ENCODE data around the gene ESD.
"Not testable (repeated sequence)": the region's sequence is repeated elsewhere in the genome, so short reads cannot be mapped to it uniquely, and the experiment has no call there.

The ESD gene

GRCh38 chr13:46795321-46795720, 1.6 kb downstream of the ESD start:
- peaks cover 35% of the 10 kb centered on the region for H3K4me1 ChIP-seq (ENCODE audit: control insufficient read depth, insufficient read depth, low read length, unreplicated experiment)
- peaks cover 40% of the 10 kb centered on the region for H3K79me2 ChIP-seq (ENCODE audit: control insufficient read depth, insufficient read depth, low read length, unreplicated experiment)
- H3K27me3 ChIP-seq (ENCODE audit: insufficient read depth, low read length) = no peaks in the 10 kb centered on the region
- H3K27ac ChIP-seq (ENCODE audit: low read depth, low read length) = no peak overlapping the region
- H3K36me3 ChIP-seq (ENCODE audit: insufficient read depth, low read length) = peaks cover 11% of the 10 kb centered on the region; the same call in 1 of the 2 replicates
- peak overlapping the region; percentile 93 for H3K4me3 ChIP-seq (ENCODE audit: low read depth, low read length)
- no peak overlapping the region for H2AFZ ChIP-seq (ENCODE audit: low read length, unreplicated experiment)

- H3K79me2 ChIP-seq (ENCODE audit: control insufficient read depth, insufficient read depth, low read length, unreplicated experiment) = no peaks in the 10 kb centered on the region
Observed at GRCh38 chr13:46783504-46783903, 13.5 kb downstream of the ESD start.

GRCh38 chr13:46782691-46783090, 14.3 kb downstream of the ESD start:
- H3K36me3 ChIP-seq (ENCODE audit: insufficient read depth, low read length) = peaks cover 50% of the 10 kb centered on the region
- no peaks in the 10 kb centered on the region for H3K27me3 ChIP-seq (ENCODE audit: insufficient read depth, low read length)
- H3K27ac ChIP-seq (ENCODE audit: low read depth, low read length) = no peak overlapping the region
- peaks cover 11% of the 10 kb centered on the region for H3K4me1 ChIP-seq (ENCODE audit: control insufficient read depth, insufficient read depth, low read length, unreplicated experiment)
- no peak overlapping the region for H3K4me3 ChIP-seq (ENCODE audit: low read depth, low read length)
- no peak overlapping the region for H2AFZ ChIP-seq (ENCODE audit: low read length, unreplicated experiment)
- H3K79me2 ChIP-seq (ENCODE audit: control insufficient read depth, insufficient read depth, low read length, unreplicated experiment) = no peaks in the 10 kb centered on the region

More at GRCh38 chr13:46783504-46783903, 13.5 kb downstream of the ESD start:
- Histone ChIP-seq H3K27me3 (ENCODE audit: insufficient read depth, low read length) (no peaks in the 10 kb centered on the region), H2AFZ (ENCODE audit: low read length, unreplicated experiment) (no peak overlapping the region), H3K27ac (ENCODE audit: low read depth, low read length) (no peak overlapping the region), H3K36me3 (ENCODE audit: insufficient read depth, low read length) (peaks cover 45% of the 10 kb centered on the region), H3K4me3 (ENCODE audit: low read depth, low read length) (no peak overlapping the region), H3K4me1 (ENCODE audit: control insufficient read depth, insufficient read depth, low read length, unreplicated experiment) (peaks cover 11% of the 10 kb centered on the region)

- Histone ChIP-seq H3K4me3 (ENCODE audit: low read depth, low read length) (no peak overlapping the region), H3K27me3 (ENCODE audit: insufficient read depth, low read length) (no peaks in the 10 kb centered on the region), H3K27ac (ENCODE audit: low read depth, low read length) (no peak overlapping the region), H3K79me2 (ENCODE audit: control insufficient read depth, insufficient read depth, low read length, unreplicated experiment) (no peaks in the 10 kb centered on the region), H3K4me1 (ENCODE audit: control insufficient read depth, insufficient read depth, low read length, unreplicated experiment) (peaks cover 11% of the 10 kb centered on the region), H3K36me3 (ENCODE audit: insufficient read depth, low read length) (peaks cover 55% of the 10 kb centered on the region), H2AFZ (ENCODE audit: low read length, unreplicated experiment) (no peak overlapping the region)
Observed at GRCh38 chr13:46782066-46782465, 14.9 kb downstream of the ESD start.

- Histone ChIP-seq H3K36me3 (ENCODE audit: insufficient read depth, low read length) (peaks cover 62% of the 10 kb centered on the region), H3K4me3 (ENCODE audit: low read depth, low read length) (no peak overlapping the region), H3K79me2 (ENCODE audit: control insufficient read depth, insufficient read depth, low read length, unreplicated experiment) (no peaks in the 10 kb centered on the region), H3K27ac (ENCODE audit: low read depth, low read length) (no peak overlapping the region), H2AFZ (ENCODE audit: low read length, unreplicated experiment) (no peak overlapping the region), H3K27me3 (ENCODE audit: insufficient read depth, low read length) (no peaks in the 10 kb centered on the region), H3K4me1 (ENCODE audit: control insufficient read depth, insufficient read depth, low read length, unreplicated experiment) (peaks cover 11% of the 10 kb centered on the region)
Observed at GRCh38 chr13:46778890-46779289, 18.1 kb downstream of the ESD start.

GRCh38 chr13:46778095-46778494, 18.9 kb downstream of the ESD start:
- peaks cover 61% of the 10 kb centered on the region for H3K36me3 ChIP-seq (ENCODE audit: insufficient read depth, low read length)
- no peaks in the 10 kb centered on the region for H3K27me3 ChIP-seq (ENCODE audit: insufficient read depth, low read length)

GRCh38 chr13:46775385-46776107, 21.4 kb downstream of the ESD start:
- H3K27me3 ChIP-seq (ENCODE audit: insufficient read depth, low read length) = no peaks in the 10 kb centered on the region
- no peaks in the 10 kb centered on the region for H3K79me2 ChIP-seq (ENCODE audit: control insufficient read depth, insufficient read depth, low read length, unreplicated experiment)
- H3K36me3 ChIP-seq (ENCODE audit: insufficient read depth, low read length) = peaks cover 58% of the 10 kb centered on the region
- H3K4me3 ChIP-seq (ENCODE audit: low read depth, low read length) = no peak overlapping the region
- no peak overlapping the region for H2AFZ ChIP-seq (ENCODE audit: low read length, unreplicated experiment)
- H3K4me1 ChIP-seq (ENCODE audit: control insufficient read depth, insufficient read depth, low read length, unreplicated experiment) = peaks cover 11% of the 10 kb centered on the region
- no peak overlapping the region for H3K27ac ChIP-seq (ENCODE audit: low read depth, low read length)

More at GRCh38 chr13:46778095-46778494, 18.9 kb downstream of the ESD start:
- Histone ChIP-seq H3K4me3 (ENCODE audit: low read depth, low read length) (no peak overlapping the region), H3K27ac (ENCODE audit: low read depth, low read length) (no peak overlapping the region), H3K79me2 (ENCODE audit: control insufficient read depth, insufficient read depth, low read length, unreplicated experiment) (no peaks in the 10 kb centered on the region), H2AFZ (ENCODE audit: low read length, unreplicated experiment) (no peak overlapping the region), H3K4me1 (ENCODE audit: control insufficient read depth, insufficient read depth, low read length, unreplicated experiment) (peaks cover 11% of the 10 kb centered on the region)

- peaks cover 4% of the 10 kb centered on the region for H3K4me1 ChIP-seq (ENCODE audit: control insufficient read depth, insufficient read depth, low read length, unreplicated experiment)
- no peak overlapping the region for H3K4me3 ChIP-seq (ENCODE audit: low read depth, low read length)
- no peaks in the 10 kb centered on the region for H3K79me2 ChIP-seq (ENCODE audit: control insufficient read depth, insufficient read depth, low read length, unreplicated experiment)
- H2AFZ ChIP-seq (ENCODE audit: low read length, unreplicated experiment) = no peak overlapping the region
- no peak overlapping the region for H3K27ac ChIP-seq (ENCODE audit: low read depth, low read length)
- peaks cover 55% of the 10 kb centered on the region for H3K36me3 ChIP-seq (ENCODE audit: insufficient read depth, low read length)
- H3K27me3 ChIP-seq (ENCODE audit: insufficient read depth, low read length) = no peaks in the 10 kb centered on the region
Observed at GRCh38 chr13:46773541-46773940, 23.4 kb downstream of the ESD start.

GRCh38 chr13:46771693-46772092, 25.3 kb downstream of the ESD start:
- Histone ChIP-seq H3K4me1 (ENCODE audit: control insufficient read depth, insufficient read depth, low read length, unreplicated experiment) (no peaks in the 10 kb centered on the region), H3K36me3 (ENCODE audit: insufficient read depth, low read length) (peaks cover 40% of the 10 kb centered on the region), H3K27ac (ENCODE audit: low read depth, low read length) (no peak overlapping the region), H3K79me2 (ENCODE audit: control insufficient read depth, insufficient read depth, low read length, unreplicated experiment) (no peaks in the 10 kb centered on the region), H3K4me3 (ENCODE audit: low read depth, low read length) (no peak overlapping the region), H2AFZ (ENCODE audit: low read length, unreplicated experiment) (no peak overlapping the region), H3K27me3 (ENCODE audit: insufficient read depth, low read length) (no peaks in the 10 kb centered on the region)

GRCh38 chr13:46769925-46770324, 27.0 kb downstream of the ESD start:
- not testable (repeated sequence) for H3K27me3 ChIP-seq (ENCODE audit: insufficient read depth, low read length); H3K4me3 ChIP-seq (ENCODE audit: low read depth, low read length); H3K79me2 ChIP-seq (ENCODE audit: control insufficient read depth, insufficient read depth, low read length, unreplicated experiment); H3K27ac ChIP-seq (ENCODE audit: low read depth, low read length); H3K4me1 ChIP-seq (ENCODE audit: control insufficient read depth, insufficient read depth, low read length, unreplicated experiment); H2AFZ ChIP-seq (ENCODE audit: low read length, unreplicated experiment)
- H3K36me3 ChIP-seq (ENCODE audit: insufficient read depth, low read length) = peaks cover 25% of the 10 kb centered on the region

GRCh38 chr13:46761866-46762265, 35.1 kb downstream of the ESD start:
- Histone ChIP-seq H2AFZ (ENCODE audit: low read length, unreplicated experiment) (no peak overlapping the region), H3K79me2 (ENCODE audit: control insufficient read depth, insufficient read depth, low read length, unreplicated experiment) (no peaks in the 10 kb centered on the region), H3K36me3 (ENCODE audit: insufficient read depth, low read length) (no peaks in the 10 kb centered on the region), H3K27me3 (ENCODE audit: insufficient read depth, low read length) (no peaks in the 10 kb centered on the region), H3K4me1 (ENCODE audit: control insufficient read depth, insufficient read depth, low read length, unreplicated experiment) (peaks cover 20% of the 10 kb centered on the region), H3K4me3 (ENCODE audit: low read depth, low read length) (no peak overlapping the region), H3K27ac (ENCODE audit: low read depth, low read length) (no peak overlapping the region)

All from ACC112 (cell line).